CD4-positive, alpha-beta T cell treated with Interferon alpha-2 for 1 hour (primary cell): Measurements from ENCODE around the gene TOR2A.
"Not testable (repeated sequence)": the region's sequence is repeated elsewhere in the genome, so short reads cannot be mapped to it uniquely, and the experiment has no call there.

Experiments
- DNase-seq, 2 donors: peaks; one replicate each; pipeline ENCODE4 v3.0.0-alpha.2; 2020 to 2022

TOR2A gene

DNA sequence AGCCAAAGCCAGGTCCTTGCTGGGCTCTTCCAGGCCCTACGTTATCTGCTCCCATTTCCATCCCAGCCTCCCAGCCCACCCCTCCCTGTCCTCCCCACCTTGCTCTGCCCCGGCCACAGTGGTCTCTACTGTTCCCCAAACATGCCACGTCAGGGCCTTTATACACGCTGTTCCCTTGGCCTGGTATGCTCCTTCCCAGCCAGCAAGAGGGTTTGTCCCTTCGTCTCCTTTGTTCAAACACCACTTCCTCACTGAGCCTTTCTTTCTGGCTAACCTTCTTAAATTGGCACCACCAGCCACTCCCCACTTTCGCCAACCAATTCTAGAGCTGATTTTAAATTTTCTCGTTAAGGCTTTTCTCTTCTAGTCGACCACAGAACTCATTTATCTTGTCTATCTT is 33.6 kb upstream of the TOR2A start:
- no peak for DNase-seq

DNA sequence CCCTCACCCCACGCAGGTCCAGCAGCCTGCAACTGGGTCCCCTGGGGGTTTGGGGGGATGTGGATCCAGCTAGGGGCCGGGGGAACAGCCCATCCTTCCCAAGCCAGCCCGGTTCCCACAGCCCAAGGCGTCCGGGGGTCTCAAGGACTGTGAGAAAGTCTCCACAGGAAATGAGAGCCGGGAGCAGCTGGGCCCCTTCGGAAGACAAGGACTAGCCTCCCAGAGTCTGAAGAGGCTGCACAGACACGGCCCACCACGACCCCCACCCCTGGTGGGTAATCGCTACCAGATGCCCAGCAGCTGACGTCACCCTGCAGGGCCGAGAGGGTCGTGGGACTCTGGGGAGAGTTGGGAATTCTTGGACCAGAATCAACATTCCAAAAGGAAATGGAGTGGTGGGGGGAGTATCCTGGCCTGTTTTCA is 32.8 kb upstream of the TOR2A start:
- DNase-seq: no peak

DNA sequence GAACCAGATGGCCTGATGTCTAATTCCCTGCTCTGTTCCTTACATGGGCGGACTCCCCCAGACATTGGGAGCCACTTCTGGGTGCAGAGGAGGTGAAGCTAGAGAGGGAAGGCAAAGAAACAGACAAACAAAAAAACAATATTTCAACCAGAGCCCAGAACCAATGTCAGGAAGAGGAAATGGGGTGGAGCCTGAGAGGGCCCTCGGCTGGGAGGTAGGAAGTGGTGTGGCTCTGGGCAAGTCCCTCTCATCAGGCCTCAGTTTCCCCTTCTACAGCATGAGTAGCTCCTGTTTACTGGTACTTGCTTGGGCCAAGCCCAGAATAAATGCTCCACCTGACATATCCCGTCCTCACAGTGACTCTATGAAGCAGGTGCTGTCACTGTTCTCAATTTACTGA is 32.3 kb upstream of the TOR2A start:
- peak in 1 of 2 donors; percentile 41 for DNase-seq

DNA sequence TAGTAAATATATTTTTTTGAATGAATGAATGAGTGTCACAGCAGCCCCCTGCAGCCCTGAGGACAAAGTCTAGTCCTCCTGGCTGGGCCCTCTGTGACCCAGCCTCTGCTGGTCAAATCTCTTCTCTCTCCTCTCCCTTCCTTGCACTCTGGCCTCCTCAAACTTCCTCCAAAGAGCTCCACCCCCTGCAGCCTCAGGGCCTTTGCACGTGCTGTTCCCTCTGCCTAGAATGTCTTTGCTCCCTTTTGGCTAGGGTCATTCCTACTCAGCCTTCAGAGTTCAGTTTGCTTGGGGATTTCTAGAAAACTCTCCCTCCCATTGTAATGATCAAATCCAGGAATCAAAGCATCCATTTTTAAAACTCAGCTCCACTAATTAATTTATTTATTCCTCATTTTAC is 30.3 kb upstream of the TOR2A start:
- no peak for DNase-seq

DNA sequence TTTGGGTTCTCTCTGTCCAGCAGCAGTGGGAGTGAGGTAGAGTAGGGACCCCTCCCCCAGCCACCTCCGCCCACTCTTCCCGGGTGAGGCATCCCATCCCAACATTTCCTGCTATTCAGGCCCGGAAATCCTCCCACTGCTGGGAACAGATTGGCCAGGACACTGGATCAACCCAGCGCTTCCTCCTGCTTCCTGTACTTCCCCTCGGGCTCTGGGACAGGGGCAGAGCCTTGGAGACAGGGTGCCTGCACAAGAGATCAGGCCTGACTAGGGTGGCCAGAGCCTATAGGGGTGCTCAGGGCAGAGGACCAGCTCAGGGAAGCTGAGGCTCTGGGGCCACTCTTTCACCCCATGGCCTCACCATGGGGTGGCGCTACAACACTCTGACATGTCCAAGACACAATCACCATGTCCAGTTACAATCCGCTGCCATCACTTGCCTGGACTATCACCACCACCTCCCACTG is 28.9 kb upstream of the TOR2A start:
- peak; percentile 30 to 45 for DNase-seq

DNA sequence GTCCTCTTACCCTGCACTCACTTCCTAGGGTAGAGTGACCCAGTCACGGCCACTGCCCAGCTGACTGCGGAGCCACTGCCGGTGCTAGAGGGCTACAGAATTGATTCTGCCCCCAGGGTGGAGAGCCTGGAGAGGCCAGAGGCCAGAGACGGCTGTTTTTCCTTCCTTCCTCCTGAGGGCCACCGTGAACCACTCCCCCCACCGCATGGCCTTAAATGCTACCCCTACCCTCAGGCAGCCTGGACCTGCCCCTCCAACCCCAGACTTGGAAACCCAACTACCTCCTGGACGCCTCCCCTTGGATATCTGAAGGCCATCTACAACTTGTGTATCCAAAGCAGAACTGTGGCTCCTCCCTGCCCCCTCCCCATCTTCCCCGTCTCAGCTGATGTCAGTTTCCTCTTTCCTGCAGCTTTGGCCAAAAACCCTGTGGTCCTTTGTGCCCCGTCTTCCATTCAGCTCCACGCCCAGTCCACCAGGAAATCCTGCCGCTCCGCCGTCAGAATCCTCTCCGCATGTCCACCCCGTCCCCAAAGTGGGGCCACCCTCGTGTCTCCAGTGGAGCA is 27.1 kb upstream of the TOR2A start:
- DNase-seq: no peak

DNA sequence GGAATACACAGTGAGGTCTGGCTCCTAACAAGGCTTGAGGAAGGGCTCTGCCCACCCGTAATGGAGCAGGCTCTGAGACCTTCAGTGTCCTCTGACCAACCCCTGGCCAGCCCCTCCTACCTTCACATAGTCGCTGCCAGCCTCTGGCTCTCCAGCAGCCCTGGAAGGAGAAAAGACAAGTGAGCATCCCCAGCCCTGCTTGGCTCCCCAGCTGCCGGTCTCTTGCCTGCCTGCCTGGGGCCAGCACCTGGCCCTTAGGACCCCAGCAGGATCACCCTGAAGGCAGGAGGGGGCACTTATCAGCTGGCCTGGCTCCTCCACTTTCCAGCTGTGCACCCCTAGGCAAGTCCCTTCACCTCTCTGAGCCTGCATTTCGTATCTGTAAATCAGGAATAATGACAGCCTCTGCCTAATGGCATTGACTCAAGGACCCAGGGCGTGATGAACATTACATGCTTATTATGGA is 26.4 kb upstream of the TOR2A start:
- DNase-seq: no peak

DNA sequence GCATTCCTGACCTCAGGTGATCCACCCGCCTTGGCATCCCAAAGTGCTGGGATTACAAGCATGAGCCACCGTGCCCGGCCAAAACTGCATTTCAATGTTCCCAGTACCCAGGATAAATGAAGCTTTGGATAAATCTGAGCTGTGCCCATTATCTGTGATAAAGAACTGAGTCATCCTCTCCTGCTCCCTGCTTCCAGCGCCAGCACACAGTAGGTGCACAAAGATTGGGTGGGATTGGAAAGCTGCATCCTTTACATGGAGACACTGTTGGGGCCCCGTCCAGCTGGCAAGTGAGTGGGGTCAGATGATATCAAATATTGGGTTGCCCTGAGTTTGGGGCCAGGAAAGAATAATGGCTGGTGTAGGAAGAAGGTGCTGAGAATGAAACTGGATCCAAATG is 26.0 kb upstream of the TOR2A start:
- DNase-seq: no peak

DNA sequence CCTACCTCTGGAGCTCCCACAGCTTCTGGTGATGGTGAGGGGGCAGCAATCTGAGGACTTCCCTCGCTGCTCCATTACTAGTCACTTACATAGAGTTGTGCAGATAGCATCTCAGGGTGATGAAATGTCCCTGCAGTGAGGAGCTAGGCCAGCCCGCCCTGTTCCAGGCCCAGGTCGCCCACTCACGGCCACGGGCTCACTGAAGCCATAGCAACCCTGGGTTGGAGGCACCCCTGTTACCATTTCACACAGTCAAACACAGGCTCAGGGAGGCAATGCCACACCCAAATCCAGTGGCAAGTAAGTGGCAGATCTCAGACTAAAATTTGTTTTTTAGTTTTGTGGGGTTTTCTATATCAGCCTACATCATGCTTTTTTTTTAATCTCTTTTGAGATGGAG is 23.7 kb upstream of the TOR2A start:
- DNase-seq: no peak

DNA sequence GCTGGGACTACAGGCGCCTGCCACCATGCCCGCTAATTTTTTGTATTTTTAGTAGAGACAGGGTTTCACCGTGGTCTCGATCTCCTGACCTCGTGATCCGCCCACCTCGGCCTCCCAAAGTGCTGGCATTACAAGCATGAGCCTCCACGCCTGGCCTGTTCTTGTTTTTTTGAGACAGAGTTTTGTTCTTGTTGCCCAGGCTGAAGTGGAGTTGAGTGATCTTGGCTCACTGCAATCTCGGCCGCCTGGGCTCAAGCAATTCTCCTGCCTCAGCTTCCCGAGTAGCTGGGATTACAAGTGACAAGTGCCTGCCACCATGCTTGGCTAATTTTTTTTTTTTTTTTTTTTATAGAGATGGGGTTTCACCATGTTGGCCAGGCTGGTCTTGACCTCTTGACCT is 21.7 kb upstream of the TOR2A start:
- DNase-seq: not testable (repeated sequence)

DNA sequence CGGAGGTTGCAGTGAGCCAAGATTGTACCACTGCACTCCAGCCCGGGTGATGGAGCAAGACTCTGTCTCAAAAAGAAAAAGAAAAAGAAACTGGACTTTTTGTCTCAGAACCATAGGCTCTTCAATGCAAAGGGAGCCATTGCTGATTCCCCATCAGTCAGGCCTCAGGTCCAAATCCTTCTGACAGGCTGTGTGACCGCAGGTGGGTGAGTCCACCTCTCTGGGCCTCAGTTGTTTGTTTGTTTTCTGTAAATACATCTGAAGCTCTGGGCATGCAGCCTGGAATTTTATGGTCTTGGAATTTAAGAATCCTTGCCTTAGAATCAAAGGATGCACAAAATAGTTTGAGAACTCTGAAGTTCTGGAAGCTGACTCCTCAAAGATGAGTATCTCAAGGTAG is 21.1 kb upstream of the TOR2A start:
- no peak for DNase-seq

DNA sequence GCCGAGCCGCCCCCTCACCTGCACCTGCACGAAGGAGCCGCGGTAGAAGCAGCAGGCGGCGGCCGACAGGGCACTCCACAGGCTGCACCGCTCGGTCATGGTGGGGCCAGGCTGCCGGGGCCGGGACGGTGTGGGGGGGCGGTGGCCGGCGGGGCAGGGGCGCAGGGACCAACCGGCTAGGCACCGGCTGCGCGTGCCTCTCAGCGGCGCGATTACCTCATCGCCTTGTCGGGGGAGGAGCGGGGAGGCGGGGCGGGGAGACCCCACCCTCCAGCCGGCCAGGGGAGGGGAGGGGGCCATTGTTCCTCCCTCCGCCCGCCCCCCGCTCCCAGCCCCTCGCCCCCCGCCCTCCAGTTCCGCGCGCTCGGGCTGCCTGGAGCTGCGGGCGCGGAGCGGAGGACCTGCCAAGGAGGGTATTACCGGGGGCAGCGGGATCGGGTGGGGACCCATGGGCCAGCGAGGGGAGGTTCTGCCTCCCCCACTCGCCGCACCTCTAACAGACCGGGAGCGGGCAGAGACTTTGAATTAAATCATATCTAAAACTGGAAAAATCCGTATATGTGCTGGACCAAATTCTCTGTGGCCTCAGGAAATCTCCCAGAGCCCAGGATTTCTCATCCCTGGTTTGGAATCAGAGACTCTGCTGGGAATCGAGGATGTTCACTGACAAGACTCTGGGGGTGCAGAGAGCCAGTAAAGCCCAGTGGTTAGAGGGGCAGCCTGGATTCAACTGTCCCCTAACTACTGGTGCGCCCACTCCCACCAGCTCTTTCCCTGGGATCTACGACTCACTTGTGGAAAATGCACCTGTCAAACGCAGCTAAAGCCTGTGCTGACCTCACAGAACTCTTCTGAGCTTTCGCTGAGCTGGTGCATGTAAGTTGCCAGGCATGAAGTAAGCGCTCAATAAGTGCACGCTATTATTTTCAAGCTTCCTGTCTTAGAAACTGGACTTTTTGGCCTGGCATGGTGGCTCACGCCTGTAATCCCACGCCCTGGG is 20.3 kb upstream of the TOR2A start:
- DNase-seq: no peak

DNA sequence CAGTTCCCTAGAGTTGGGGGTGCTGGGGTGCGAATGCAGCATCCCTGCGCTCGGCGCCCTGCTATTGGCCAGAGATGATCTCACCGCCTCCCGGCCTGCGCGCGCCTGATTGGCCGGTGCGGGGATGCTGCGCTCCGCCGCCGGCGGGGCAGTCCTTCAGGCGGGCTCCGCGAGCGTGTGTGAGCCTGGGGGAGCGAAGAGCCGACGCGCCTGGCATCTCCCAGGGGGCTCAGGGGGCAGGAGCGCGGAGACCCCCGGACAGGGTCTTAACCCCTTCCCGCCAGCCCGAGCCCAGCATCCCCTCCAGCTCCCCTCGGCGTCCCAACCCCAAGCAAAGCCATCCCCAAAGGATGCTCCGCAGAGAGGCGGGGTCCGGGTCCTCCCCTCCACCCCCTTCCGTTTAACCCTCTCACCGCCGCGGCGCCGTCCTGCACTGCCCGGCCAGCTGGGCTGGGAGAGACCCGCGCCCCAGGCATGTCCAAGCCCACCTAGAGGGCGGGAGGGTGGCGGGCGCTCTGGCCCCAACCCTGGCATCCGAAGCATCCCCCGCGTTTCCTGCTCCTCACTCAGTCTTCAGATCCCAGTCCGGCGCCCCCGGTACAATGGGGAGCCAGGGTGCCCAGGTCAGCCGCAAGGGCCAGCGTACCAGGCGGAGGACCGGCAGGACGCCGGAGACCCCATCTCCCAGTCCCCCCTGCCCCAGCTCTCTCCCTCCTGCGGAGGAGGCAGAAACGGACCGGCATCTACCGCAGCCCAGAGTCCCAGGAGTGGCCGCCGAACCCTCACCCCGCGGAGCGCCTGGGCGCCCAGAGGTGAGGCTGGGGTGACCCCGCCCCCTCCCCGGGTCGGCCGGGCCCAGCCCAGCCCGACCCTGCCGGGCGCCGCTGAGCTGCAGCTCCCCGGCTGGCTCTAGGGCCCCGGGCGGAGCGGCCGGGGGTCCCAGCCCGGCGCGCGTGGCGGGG is 19.3 kb upstream of the TOR2A start:
- DNase-seq: no peak

DNA sequence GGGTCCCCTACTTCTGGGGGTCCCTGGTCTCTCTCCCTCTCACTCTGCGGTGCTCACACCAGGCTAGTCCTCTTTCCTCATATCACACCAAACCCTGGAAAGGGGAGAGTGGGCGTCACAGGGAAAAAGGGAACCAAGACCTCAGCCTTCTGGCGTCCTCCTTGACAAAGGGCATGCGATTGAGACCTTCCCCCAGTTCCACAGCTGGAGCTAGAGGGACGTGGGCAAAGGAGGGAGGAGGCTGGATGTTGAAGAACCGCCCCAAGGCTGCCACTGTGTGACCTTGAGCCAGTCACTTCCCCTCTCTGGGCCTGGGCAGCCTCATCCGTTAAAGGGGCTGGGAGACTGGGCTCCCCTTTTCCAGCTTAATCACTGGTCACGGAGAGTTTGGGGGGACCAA is 18.5 kb upstream of the TOR2A start:
- no peak for DNase-seq

DNA sequence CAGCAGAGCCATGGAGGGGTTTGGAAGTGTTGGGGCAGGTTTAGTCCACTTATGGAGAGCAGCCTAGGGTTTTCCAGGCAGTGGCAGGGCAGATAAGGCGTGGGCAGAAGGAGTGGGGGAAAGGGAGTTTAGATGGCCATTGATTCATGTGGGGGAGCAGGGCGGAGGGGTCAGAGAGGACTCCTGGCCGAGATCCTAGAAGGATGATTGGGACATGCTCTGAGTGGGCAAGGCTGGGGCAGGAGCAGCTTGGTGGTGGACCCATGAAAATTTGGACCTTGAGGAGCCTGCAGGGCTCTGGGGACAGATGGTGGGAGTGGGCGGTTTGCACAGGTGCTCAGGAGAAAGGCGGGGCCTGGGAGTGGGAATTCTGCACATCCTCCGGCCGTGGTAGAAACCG is 18.1 kb upstream of the TOR2A start:
- no peak for DNase-seq

DNA sequence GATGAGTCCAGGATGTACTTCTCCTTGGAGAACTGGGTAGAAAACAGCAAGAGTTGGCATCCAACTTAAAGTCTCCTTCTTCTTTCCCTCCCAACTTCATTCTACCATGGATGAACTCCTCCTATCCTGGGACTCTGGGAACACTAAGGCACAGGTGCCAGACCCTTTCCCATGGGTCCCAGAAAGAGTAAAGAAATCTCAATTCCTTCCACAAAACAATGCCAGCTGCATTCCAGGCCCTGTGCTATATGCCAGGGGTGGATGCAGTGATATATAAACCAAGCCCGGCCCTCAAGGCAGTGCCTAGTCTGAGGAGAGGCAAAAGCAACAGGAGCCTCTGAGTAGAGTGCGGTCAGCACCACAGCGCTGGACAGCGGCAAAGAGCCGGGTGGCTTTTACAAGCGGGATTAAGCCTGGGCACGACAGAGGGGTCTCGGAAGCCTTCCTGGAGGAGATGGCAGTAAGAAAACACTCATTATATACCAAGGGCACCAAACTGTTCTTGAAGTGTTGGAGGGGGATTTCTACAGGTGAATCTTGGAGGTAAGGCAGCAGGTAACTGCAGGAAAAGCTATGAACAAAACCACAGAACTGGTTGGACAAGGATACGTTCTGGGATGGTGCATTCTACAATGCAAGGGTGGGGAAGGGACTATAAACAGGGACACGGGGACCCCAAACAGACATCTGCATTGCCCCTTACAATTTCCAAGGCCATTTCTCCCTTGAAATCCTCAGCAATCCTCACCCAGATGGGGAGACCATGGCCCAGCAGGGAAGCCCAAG is 16.4 kb upstream of the TOR2A start:
- no peak for DNase-seq

DNA sequence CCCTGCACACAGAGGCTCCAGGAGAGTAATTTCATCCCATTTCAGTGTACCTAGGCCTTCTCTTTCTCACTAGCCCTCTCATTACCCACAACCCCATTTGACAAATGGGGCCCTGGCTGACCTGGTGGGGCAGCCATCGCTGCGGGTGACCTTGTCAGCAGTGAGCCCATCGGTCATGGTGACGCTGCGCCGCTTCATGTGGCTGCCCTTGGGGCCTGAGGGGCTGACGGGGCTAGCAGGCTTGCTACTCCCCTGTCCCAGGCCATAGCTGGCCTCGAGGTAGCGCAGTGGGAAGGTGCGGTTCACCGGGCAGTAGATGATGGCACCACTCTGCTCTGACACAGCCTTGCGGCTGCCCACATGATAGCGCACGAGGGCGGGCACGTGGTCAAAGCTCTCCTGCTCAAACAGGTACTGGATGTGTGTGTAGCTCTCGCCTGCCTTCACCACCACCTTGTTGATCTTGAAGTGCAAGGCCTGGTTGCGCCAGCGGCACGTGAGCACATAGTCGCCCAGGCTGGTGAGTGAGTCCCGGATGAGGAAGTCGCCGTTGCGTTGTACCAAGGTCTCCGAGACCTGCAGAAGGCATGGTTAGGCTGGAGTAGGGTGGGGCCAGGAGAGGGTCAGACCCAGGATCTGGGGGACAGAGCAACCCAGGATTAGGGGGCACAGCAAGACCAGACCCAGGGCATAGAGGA is 14.1 kb upstream of the TOR2A start:
- DNase-seq: no peak

DNA sequence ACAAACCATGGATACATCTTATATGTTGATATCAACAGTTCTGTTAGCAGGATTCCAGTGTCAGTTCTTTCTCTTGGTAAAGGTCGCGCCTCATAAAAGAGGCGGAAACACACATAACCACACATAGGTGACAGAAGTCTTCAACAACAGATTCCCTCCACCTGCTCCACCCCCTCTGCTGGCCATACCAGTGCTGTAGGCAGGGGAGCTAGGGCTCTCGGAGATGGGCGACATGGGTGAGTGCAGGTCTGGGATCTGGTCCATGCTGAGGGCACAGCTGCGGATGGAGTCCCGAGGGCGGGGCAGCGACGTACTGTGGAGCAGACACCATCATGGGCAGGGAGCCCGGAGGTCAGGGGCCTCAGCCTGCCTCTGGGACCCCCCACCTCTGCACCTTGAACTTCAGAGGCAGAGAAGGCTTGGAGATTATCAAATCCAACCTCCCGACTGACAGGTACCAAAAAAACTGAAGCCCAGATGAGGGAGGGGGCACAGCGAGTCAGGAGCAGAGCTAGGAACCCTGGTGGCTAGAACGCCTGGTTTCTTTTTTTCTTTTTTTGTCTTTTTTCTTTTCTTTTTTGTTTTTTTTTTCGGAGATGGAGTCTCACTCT is 12.0 kb upstream of the TOR2A start:
- DNase-seq: peak; percentile 32 to 41

DNA sequence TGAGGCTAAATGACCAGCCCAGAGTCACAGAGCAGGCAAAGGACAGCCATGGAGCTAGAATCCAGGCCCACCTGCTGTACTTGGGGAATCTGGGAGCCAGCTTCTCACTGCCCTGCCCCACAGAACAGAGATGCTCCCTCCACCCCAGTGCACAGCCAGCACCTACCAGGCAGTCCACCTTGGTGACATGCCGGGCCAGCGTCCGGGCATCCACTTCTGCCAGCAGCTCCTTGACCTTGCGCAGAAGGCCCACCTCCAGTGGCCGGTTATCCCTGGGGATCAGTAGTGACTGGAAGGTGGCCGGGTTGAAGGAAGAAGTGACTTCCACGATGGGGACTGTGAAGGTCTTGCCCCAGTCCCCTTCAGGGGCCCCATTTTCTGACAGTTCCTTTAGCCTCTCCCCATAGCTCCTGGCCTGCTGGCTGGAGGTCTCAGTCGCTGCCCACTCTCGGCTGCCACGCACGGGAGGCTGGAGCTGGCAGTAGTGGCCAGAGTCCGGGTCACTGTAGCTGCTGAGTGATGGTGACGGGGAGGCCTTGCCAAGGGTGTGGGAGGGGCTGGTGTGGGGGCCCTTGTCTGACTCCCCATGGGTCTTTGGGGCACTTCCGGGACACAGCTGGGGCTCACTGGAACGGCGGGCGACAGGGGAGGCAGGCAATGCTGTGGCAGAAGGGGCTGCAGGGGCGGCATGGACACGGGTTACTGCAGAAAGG is 9.5 kb upstream of the TOR2A start:
- no peak for DNase-seq

DNA sequence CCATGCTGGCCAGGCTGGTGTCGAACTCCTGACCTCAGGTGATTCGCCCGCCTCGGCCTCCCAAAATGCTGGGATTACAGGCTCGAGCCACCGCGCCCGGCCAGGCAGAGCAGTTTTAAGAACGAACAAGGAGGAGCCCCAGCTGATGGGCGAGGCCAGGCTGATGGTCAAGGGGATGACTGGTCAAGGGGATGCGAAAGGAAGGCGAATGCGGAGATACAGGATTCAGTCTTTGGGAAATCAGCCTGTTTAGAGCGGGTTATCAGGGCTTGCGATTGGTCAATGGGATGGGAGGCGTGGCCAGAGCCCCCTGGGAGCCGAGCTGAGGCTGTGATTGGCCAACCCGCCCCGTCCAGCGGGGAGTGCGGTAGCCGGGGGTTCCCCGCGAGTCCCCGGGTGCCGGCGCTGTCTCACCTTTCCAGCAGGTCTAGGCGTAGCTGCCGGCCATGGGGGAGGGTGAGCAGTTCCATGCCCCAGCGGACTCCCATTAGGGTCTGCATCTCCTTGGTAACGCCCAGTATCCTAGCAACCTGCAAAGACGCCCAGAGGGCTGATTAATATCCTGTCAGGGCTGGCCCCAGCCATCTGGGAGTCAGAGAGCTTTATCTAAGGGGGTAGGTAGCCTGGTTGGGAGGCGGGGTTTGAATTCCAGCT is 7.5 kb upstream of the TOR2A start:
- DNase-seq: no peak
